GM12892 (cell line): ENCODE data around the gene HGF.

Source experiments
- POLR2A ChIP-seq: IDR thresholded peaks from 2 replicates; pipeline ENCODE4 v1.6.1; 2011; ENCODE audit warnings: low read depth, low read length, control low read depth
- POLR2AphosphoS5 ChIP-seq: IDR thresholded peaks from 2 replicates; pipeline ENCODE4 v1.6.1; 2011; ENCODE audit warnings: low read depth, low read length, control low read depth
- TAF1 ChIP-seq: IDR thresholded peaks from 2 replicates; pipeline ENCODE4 v1.6.1; 2011; ENCODE audit warnings: low read depth, mild to moderate bottlenecking, control low read depth, low read length, borderline replicate concordance

DNA sequence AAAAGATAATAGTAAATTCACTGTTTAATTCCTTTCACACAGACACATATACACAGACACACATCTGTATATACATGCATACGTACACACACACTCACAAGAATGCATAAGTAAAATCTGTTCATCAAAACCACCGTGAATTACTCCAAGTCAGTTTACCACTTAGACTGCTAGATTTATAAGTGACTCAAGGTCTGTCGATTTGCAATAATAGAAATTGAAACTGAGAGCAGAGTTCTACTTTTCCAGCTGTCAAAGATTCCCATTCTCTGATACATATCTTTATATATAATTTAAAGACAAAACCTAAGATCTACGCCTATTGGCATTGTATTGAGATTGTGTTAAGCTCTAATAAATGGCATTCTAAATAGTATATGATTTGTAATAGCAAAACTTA, 9.9 kb upstream of the HGF start:
- TF ChIP-seq POLR2A: no peak
- no peak for TF ChIP-seq POLR2AphosphoS5
- TF ChIP-seq TAF1: no peak
